ENCODE data around the gene SFMBT1. TPM values are rescaled to one million over a fixed set of nuclear protein-coding genes. Genes with fewer than 3 reads are reported as not detected.

SFMBT1 gene
- total and polyA plus RNA-seq, 2 of the 8 experiments (the other 6 are each of a cell fraction or from before 2014, with no cell fraction given), result 8.1 to 16.8 TPM

DNA sequence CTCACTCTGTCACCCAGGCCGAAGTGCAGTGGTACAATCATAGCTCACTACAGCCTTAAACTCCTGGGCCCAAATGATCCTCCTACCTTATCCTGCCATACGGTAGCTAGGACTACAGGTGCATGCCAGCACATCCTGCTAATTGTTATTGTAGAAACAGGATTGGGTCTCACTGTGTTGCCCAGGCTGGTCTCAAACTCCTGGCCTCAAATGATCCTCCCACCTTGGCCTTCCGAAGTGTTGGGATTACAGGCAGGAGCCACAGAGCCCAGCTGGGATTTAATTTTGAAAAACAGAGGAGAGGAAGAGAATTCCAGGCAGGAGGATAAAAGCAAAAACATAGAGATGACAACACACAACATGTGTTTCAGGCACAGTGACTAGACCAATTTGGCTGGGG is 40.5 kb downstream of the SFMBT1 start:
- WGBS, 2 experiments (ENCODE audit: extremely low coverage in 1 of 2, insufficient coverage in 1 of 2, insufficient read length in 1 of 2, insufficient replicate concordance in 2 of 2, low coverage in 1 of 2, low lambda C conversion rate in 2 of 2, missing lambda C conversion rate in 1 of 2), result 88% methylated on average over 3 of the region's 3 CpGs; no CpG with 5 or more reads in 1 of the 2 experiments

More for the DNA sequence above, 40.5 kb downstream of the SFMBT1 start:
- Histone ChIP-seq H3K36me3 (ENCODE audit: control insufficient read depth in 2 of 4, insufficient read depth in 4 of 4, low read length in 3 of 4) (no peaks in the 10 kb centered on the region; a peak in 1 of 8 replicates), H2AK5ac (ENCODE audit: low read depth, low read length) (no peak overlapping the region), H3K56ac (replicated peaks; ENCODE audit: insufficient read length, low read depth, low read length) (no peak overlapping the region), H2BK5ac (ENCODE audit: low read depth, low read length) (no peak overlapping the region), H3K18ac (ENCODE audit: extremely low read depth, low read length) (no peak overlapping the region), H3K27me3 (replicated peaks in 1 of 4; ENCODE audit: control insufficient read depth in 3 of 4, extremely low read depth in 1 of 4, insufficient read depth in 3 of 4, low read length in 3 of 4) (no peaks in the 10 kb centered on the region), H4K91ac (replicated peaks; ENCODE audit: insufficient read length, low read length) (no peak overlapping the region), H3K14ac (ENCODE audit: insufficient read length) (no peak overlapping the region), H3K4me1 (replicated peaks in 1 of 4; ENCODE audit: control insufficient read depth in 3 of 4, insufficient read depth in 4 of 4, low read length in 3 of 4) (0 out of 7 replicates have a peak, but pooled peaks cover 0 to 2% (median 0%) of the 10 kb centered on the region in 4 experiments), H2BK15ac (ENCODE audit: low read length) (no peak overlapping the region), H2BK20ac (ENCODE audit: low read length) (no peak overlapping the region), H3K79me1 (ENCODE audit: low read depth, low read length) (peaks cover 11% of the 10 kb centered on the region; the same call in 1 of the 2 replicates), H3K27ac (ENCODE audit: low read depth, low read length) (no peak overlapping the region), H3K4me2 (ENCODE audit: insufficient read depth in 1 of 2, low read depth in 2 of 2, low read length in 2 of 2) (no peak overlapping the region), H4K8ac (ENCODE audit: extremely low read depth, insufficient read depth, low read length) (no peak overlapping the region), H3K4ac (replicated peaks; ENCODE audit: insufficient read length, low read depth, low read length) (no peak overlapping the region), H3K9ac (replicated peaks in 1 of 4; ENCODE audit: extremely low read depth in 1 of 4, low read depth in 3 of 4, low read length in 3 of 4) (no peak overlapping the region), H3K79me2 (ENCODE audit: control insufficient read depth in 1 of 2, insufficient read depth in 2 of 2, low read length in 2 of 2) (peaks cover 0 to 19% of the 10 kb centered on the region in 2 experiments; a peak in 2 of 4 replicates), H3K23ac (ENCODE audit: insufficient read length) (no peak overlapping the region), H3K23me2 (ENCODE audit: low read depth, low read length) (no peaks in the 10 kb centered on the region), H2BK120ac (replicated peaks; ENCODE audit: low read depth, low read length) (no peak overlapping the region), H3K9me3 (ENCODE audit: insufficient read depth in 2 of 2, low read depth in 1 of 2, low read length in 1 of 2) (no peaks in the 10 kb centered on the region), H2BK12ac (ENCODE audit: low read depth, low read length) (no peak overlapping the region), H3K4me3 (ENCODE audit: extremely low read depth in 1 of 4, insufficient read depth in 2 of 4, low read depth in 3 of 4, low read length in 4 of 4) (no peak overlapping the region), H4K5ac (ENCODE audit: insufficient read length, low read depth, low read length) (no peak overlapping the region), H2AFZ (ENCODE audit: low read length) (no peak overlapping the region), H4K20me1 (replicated peaks in 1 of 2; ENCODE audit: control insufficient read depth in 1 of 2, insufficient read depth in 2 of 2, low read length in 2 of 2) (no peaks in the 10 kb centered on the region)
- TF ChIP-seq CHD1 (IDR thresholded peaks at IDR 0.05; ENCODE audit: low read depth, low read length), result no peak
- TF ChIP-seq ASH2L (IDR thresholded peaks at IDR 0.05; ENCODE audit: low read length), result no peak
- no peak for TF ChIP-seq GTF2F1 (IDR thresholded peaks at IDR 0.05; ENCODE audit: borderline replicate concordance, low read depth, low read length)
- TF ChIP-seq TCF12 (IDR thresholded peaks at IDR 0.05; ENCODE audit: low read depth, low read length), result no peak
- ChIA-PET POLR2A (ENCODE audit: partially characterized antibody) (no interaction called here), CTCF (ENCODE audit: partially characterized antibody) (interaction anchor here (1.1 to 1.4 kb wide), 2 partner anchors 10 to 27 kb away, joined by 3 to 4 read pairs; no protein-coding TSS in a partner anchor)
- no peak for DNase-seq (ENCODE audit: low read depth in 1 of 2, low spot score in 2 of 2)
- no peak for FAIRE-seq
